GM19043 (cell line): ENCODE data around the gene CEP250.

Experiments
- ATAC-seq: cut with Tn5 transposase; IDR thresholded peaks from one replicate; pipeline ENCODE4 v1.9.1; 2021; ENCODE audit warnings: low read depth; ENCODE audit not compliant: unreplicated experiment

CEP250 gene

DNA sequence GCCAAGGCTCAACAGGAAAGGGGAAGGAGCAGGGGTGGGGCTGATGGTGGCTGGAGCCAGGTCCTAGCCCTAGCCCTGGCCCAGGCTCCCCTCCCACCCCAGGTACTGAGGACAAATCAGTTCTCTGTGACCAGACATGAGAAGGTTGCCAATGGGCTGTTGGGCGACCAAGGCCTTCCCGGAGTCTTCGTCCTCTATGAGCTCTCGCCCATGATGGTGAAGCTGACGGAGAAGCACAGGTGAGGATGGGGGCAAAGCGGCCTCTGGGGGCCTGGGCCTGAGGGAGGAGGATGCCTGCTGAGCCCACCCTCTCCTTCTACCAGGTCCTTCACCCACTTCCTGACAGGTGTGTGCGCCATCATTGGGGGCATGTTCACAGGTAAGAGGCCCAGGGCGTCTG lies 101.5 kb downstream of the CEP250 start:
- no peak for ATAC-seq

GRCh38 chr20:35558451-35558850 lies 103.1 kb downstream of the CEP250 start:
- ATAC-seq = no peak

GRCh38 chr20:35559042-35559693 lies 103.8 kb downstream of the CEP250 start:
- no peak for ATAC-seq

DNA sequence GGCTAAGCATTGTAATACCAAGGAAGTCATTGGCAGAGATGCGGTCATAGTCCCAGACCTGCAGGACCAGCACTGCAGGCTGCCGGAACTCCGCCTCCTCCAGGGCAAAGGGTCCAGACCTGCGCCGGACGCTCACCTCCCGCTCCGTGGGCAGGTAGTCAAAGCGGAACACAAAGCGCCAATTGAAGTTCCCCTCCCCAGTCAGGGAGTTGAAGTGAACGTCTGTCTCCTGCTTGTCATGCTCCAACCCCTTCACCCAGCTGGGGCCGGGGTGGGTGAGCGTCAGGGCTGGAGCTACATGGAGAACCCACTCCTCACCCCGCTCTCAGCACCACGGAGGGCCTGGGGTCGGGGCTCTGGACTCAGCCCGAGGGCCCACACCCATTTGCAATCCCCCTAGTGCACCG lies 104.7 kb downstream of the CEP250 start:
- ATAC-seq = no peak

- no peak for ATAC-seq
Measured at GRCh38 chr20:35560541-35560940, 105.1 kb downstream of the CEP250 start.

- ATAC-seq = no peak
Measured at GRCh38 chr20:35561268-35561667, 105.9 kb downstream of the CEP250 start.

- no peak for ATAC-seq
Measured at GRCh38 chr20:35561671-35562070, 106.3 kb downstream of the CEP250 start.

- ATAC-seq = no peak
Measured at GRCh38 chr20:35562541-35563110, 107.2 kb downstream of the CEP250 start.

DNA sequence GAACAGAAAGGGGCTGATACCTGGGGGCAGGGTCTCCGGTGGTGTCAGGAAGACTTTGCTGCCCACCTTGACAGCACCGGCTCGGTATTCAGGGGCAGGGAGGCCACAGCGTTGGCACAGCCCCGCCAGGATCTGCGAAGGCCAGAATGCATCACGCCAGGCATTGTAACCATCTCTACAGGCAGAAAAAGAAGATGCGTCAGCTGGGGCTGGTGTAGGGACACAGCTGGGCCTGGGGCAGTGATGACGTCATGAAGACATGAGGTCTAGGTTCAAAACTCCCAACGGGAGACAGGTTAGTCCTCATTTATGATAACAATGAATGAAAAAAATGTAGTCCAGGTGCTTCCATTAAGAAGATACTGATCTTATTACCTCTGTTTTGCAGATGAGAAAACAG lies 108.4 kb downstream of the CEP250 start:
- ATAC-seq = no peak

- ATAC-seq = no peak
Measured at GRCh38 chr20:35564905-35565304, 109.5 kb downstream of the CEP250 start.

DNA sequence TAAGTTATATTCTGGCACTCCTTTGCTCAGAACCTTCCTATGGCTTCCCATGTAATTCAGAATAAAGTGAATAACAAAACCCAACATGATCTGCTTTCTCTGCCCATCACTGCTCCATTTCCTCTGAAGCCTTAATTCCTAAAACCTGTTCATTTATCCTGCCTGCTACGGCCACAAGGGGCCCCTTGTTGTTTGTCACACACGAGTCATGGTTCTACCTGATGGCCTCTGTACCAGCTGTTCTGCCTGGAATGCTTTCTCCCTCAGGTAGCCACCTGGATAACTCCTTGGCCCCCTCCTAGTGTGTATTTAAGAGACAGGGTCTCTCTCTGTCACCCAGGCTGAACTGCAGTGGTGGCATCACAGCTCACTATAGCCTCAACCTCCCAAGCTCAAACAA lies 113.2 kb downstream of the CEP250 start:
- ATAC-seq = no peak
